Measurements from ENCODE around the gene MAP4.

The MAP4 gene

GRCh38 chr3:47964740-47965139 lies 51.5 kb downstream of the MAP4 start:
- DNase-seq (ENCODE audit: low read depth in 2 of 2): no peak

GRCh38 chr3:47961815-47962606 lies 54.2 kb downstream of the MAP4 start:
- no peak for DNase-seq (ENCODE audit: low read depth in 2 of 2)

GRCh38 chr3:47961036-47961435 lies 55.2 kb downstream of the MAP4 start:
- DNase-seq (ENCODE audit: low read depth in 2 of 2): no peak

GRCh38 chr3:47956521-47956920 lies 59.7 kb downstream of the MAP4 start:
- DNase-seq (ENCODE audit: low read depth in 2 of 2): no peak

- DNase-seq (ENCODE audit: low read depth in 2 of 2): no peak
Observed at GRCh38 chr3:47954567-47954966, 61.6 kb downstream of the MAP4 start.

GRCh38 chr3:47950453-47951169 lies 65.6 kb downstream of the MAP4 start:
- DNase-seq (ENCODE audit: low read depth in 2 of 2): no peak

GRCh38 chr3:47949979-47950378 lies 66.2 kb downstream of the MAP4 start:
- no peak for DNase-seq (ENCODE audit: low read depth in 2 of 2)

- no peak for DNase-seq (ENCODE audit: low read depth in 2 of 2)
Observed at GRCh38 chr3:47940232-47940631, 76.0 kb downstream of the MAP4 start.

GRCh38 chr3:47932421-47932820 lies 83.8 kb downstream of the MAP4 start:
- DNase-seq (ENCODE audit: low read depth in 2 of 2): no peak

- DNase-seq (ENCODE audit: low read depth in 2 of 2): no peak
Observed at GRCh38 chr3:47930979-47931378, 85.2 kb downstream of the MAP4 start.

GRCh38 chr3:47916696-47917095 lies 99.5 kb downstream of the MAP4 start:
- no peak for DNase-seq (ENCODE audit: low read depth in 2 of 2)

GRCh38 chr3:47916201-47916600 lies 100.0 kb downstream of the MAP4 start:
- no peak for DNase-seq (ENCODE audit: low read depth in 2 of 2)

- no peak for DNase-seq (ENCODE audit: low read depth in 2 of 2)
Observed at GRCh38 chr3:47912006-47912504, 104.2 kb downstream of the MAP4 start.

- DNase-seq (ENCODE audit: low read depth in 2 of 2): no peak
Observed at GRCh38 chr3:47910777-47911440, 105.3 kb downstream of the MAP4 start.

GRCh38 chr3:47910233-47910632 lies 106.0 kb downstream of the MAP4 start:
- no peak for DNase-seq (ENCODE audit: low read depth in 2 of 2)

- DNase-seq (ENCODE audit: low read depth in 2 of 2): no peak
Observed at GRCh38 chr3:47909607-47910006, 106.6 kb downstream of the MAP4 start.

GRCh38 chr3:47908744-47909143 lies 107.5 kb downstream of the MAP4 start:
- DNase-seq (ENCODE audit: low read depth in 2 of 2): no peak

GRCh38 chr3:47907784-47908183 lies 108.4 kb downstream of the MAP4 start:
- DNase-seq (ENCODE audit: low read depth in 2 of 2): no peak

GRCh38 chr3:47902746-47903145 lies 113.5 kb downstream of the MAP4 start:
- DNase-seq (ENCODE audit: low read depth in 2 of 2): no peak

GRCh38 chr3:47901280-47901833 lies 114.9 kb downstream of the MAP4 start:
- DNase-seq (ENCODE audit: low read depth in 2 of 2): no peak

GRCh38 chr3:47899495-47900108 lies 116.6 kb downstream of the MAP4 start:
- no peak for DNase-seq (ENCODE audit: low read depth in 2 of 2)

GRCh38 chr3:47897954-47898353 lies 118.3 kb downstream of the MAP4 start:
- DNase-seq (ENCODE audit: low read depth in 2 of 2): no peak
